SK-N-SH (cell line): ENCODE data around the gene PPIL4. TPM values are rescaled to one million over a fixed set of nuclear protein-coding genes. Genes with fewer than 3 reads are reported as not detected.

ENCODE experiments used
- CTCF ChIA-PET: fragments of 300-600, 350-600 bp; formaldehyde crosslinking; extraction: SDS; loops from one replicate; lab custom pipeline; 2021; lab: Yijun Ruan, JAX
- POLR2A ChIA-PET: fragments of 350-600 bp; sonication (Branson Sonifier 250); formaldehyde crosslinking; extraction: SDS; loops from one replicate; lab custom pipeline; 2020; ENCODE audit warnings: antibody characterized with exemption, inconsistent platforms; lab: Yijun Ruan, JAX
- DNase-seq: peaks from one replicate; pipeline ENCODE4 v3.0.0; 2012
- H2AFZ ChIP-seq: fragments of 200-600 bp; sonication (generic); 2 replicates; pipeline ENCODE4 v1.8.1; 2016; ENCODE audit warnings: antibody characterized with exemption, mild to moderate bottlenecking, low read depth
- H3F3A ChIP-seq: fragments of 200-600 bp; sonication (generic); replicated peaks from 2 replicates; pipeline ENCODE3; 2016; ENCODE audit warnings: antibody characterized with exemption, mild to moderate bottlenecking; ENCODE audit not compliant: insufficient read depth
- H3K27ac ChIP-seq, 2 experiments: fragments of 200-500 bp in 1 of 2; fragments of 200-600 bp in 1 of 2; sonication (Bioruptor generic) in 1 of 2; sonication (generic), shearing (Covaris generic) in 1 of 2; 2 replicates each; pipeline versions ENCODE4 v1.5.1 to v1.6.1; 2014 to 2016; ENCODE audit warnings: low read depth in 2 of 2, inconsistent platforms in 1 of 2, low read length in 1 of 2, mild to moderate bottlenecking in 1 of 2, mixed read lengths in 1 of 2
- H3K27me3 ChIP-seq: fragments of 200-600 bp; sonication (generic), shearing (Covaris generic); 2 replicates; pipeline ENCODE4 v1.6.1; 2016; ENCODE audit warnings: mixed run types; ENCODE audit not compliant: insufficient read depth
- H3K36me3 ChIP-seq, 2 experiments: fragments of 200-500 bp in 1 of 2; fragments of 200-600 bp in 1 of 2; sonication (Bioruptor generic) in 1 of 2; sonication (generic) in 1 of 2; replicated peaks in 1 of 2; 2 replicates each; pipeline versions ENCODE3 to v1.5.1; 2014 to 2016; ENCODE audit warnings: low read length in 1 of 2, mild to moderate bottlenecking in 1 of 2; ENCODE audit not compliant: insufficient read depth in 2 of 2, control insufficient read depth in 1 of 2
- H3K4me1 ChIP-seq, 2 experiments: fragments of 200-500 bp in 1 of 2; fragments of 200-600 bp in 1 of 2; sonication (Bioruptor generic) in 1 of 2; sonication (generic), shearing (Covaris generic) in 1 of 2; 2 replicates each; pipeline versions ENCODE4 v1.5.1 to v1.6.1; 2014 to 2016; ENCODE audit warnings: low read depth in 1 of 2, low read length in 1 of 2, mixed run types in 1 of 2; ENCODE audit not compliant: insufficient read depth in 2 of 2, control insufficient read depth in 1 of 2
- H3K4me2 ChIP-seq: fragments of 200-600 bp; sonication (generic), shearing (Covaris generic); 2 replicates; pipeline ENCODE4 v1.6.1; 2017; ENCODE audit warnings: mixed run types
- H3K4me3 ChIP-seq, 2 experiments: fragments of 200-500 bp in 1 of 2; fragments of 200-600 bp in 1 of 2; sonication (Bioruptor generic) in 1 of 2; sonication (generic), shearing (Covaris generic) in 1 of 2; 2 replicates each; pipeline versions ENCODE4 v1.5.1 to v1.8.1; 2014 to 2016; ENCODE audit warnings: low read depth in 2 of 2, inconsistent platforms in 1 of 2, low read length in 1 of 2, mild to moderate bottlenecking in 1 of 2, mixed read lengths in 1 of 2, moderate library complexity in 1 of 2
- H3K79me2 ChIP-seq: fragments of 200-600 bp; sonication (generic); 2 replicates; pipeline ENCODE4 v1.8.1; 2017; ENCODE audit warnings: mild to moderate bottlenecking; ENCODE audit not compliant: insufficient read depth
- H3K9ac ChIP-seq: fragments of 200-600 bp; sonication (generic); 2 replicates; pipeline ENCODE4 v1.6.1; 2017; ENCODE audit warnings: mixed run types
- H3K9me2 ChIP-seq: fragments of 200-600 bp; sonication (generic); 2 replicates; pipeline ENCODE4 v1.6.1; 2017; ENCODE audit warnings: mixed run types
- H3K9me3 ChIP-seq: fragments of 200-600 bp; sonication (generic); 2 replicates; pipeline ENCODE4 v1.6.1; 2017; ENCODE audit warnings: mixed run types, mild to moderate bottlenecking, moderate library complexity
- H4K20me1 ChIP-seq: fragments of 200-600 bp; sonication (generic); 2 replicates; pipeline ENCODE4 v1.6.1; 2017; ENCODE audit warnings: mild to moderate bottlenecking, mixed run types; ENCODE audit not compliant: insufficient read depth
- CHD2 ChIP-seq: fragments of 150-350 bp; IDR thresholded peaks from 2 replicates; pipeline ENCODE4 v1.6.1; 2018; ENCODE audit warnings: low read length; ENCODE audit not compliant: partially characterized antibody
- ELF1 ChIP-seq: IDR thresholded peaks from 2 replicates; pipeline ENCODE4 v1.4.0; 2012
- FOXM1 ChIP-seq: IDR thresholded peaks from 2 replicates; pipeline ENCODE4 v1.4.0; 2012; ENCODE audit warnings: low read depth, mild to moderate bottlenecking
- GATA2 ChIP-seq: sonication (generic); formaldehyde crosslinking; IDR thresholded peaks from 2 replicates; pipeline ENCODE4 v1.5.0; 2020; ENCODE audit warnings: mild to moderate bottlenecking, missing genetic modification reagents
- MEF2A ChIP-seq: IDR thresholded peaks from 2 replicates; pipeline ENCODE4 v1.4.0; 2012; ENCODE audit warnings: low read depth, borderline replicate concordance
- NFIC ChIP-seq: IDR thresholded peaks from 2 replicates; pipeline ENCODE4 v1.4.0; 2012; ENCODE audit warnings: borderline replicate concordance
- PBX3 ChIP-seq: IDR thresholded peaks from 2 replicates; pipeline ENCODE4; 2012
- POLR2AphosphoS5 ChIP-seq: IDR thresholded peaks from 2 replicates; pipeline ENCODE4 v1.6.1; 2012; ENCODE audit warnings: low read depth, low read length
- REST ChIP-seq: IDR thresholded peaks from 2 replicates; pipeline ENCODE4 v1.6.1; 2012; ENCODE audit warnings: mild to moderate bottlenecking, low read depth, low read length, moderate library complexity
- SMC3 ChIP-seq: IDR thresholded peaks from 2 replicates; pipeline ENCODE4 v1.6.1; 2012; ENCODE audit warnings: low read depth, low read length, improper control_type of control experiment
- TCF12 ChIP-seq: IDR thresholded peaks from 2 replicates; pipeline ENCODE4 v1.4.0; 2012
- WGBS: methylation state at CpG from one replicate; pipeline ENCODE4 v1.1.6; 2017; ENCODE audit warnings: low lambda C conversion rate; 5-methylcytosine and 5-hydroxymethylcytosine counted together
- polyA plus RNA-seq, 3 experiments: library from polyadenylated mRNA; depleted of rRNA; stranded (reverse); fragments of >200 nt; gene quantifications; 2 replicates each; pipeline ENCODE4 v1.2.3, GENCODE V29; 2012
- TF ChIP-seq, protein P1 (sequence below): IDR thresholded peaks from 2 replicates; pipeline ENCODE4 v1.4.0; 2012; ENCODE audit warnings: low read depth, borderline replicate concordance

The PPIL4 gene
- polyA plus RNA-seq, 1 of the 3 experiments (the other 2 are of a cell fraction), result 3.3 TPM

DNA sequence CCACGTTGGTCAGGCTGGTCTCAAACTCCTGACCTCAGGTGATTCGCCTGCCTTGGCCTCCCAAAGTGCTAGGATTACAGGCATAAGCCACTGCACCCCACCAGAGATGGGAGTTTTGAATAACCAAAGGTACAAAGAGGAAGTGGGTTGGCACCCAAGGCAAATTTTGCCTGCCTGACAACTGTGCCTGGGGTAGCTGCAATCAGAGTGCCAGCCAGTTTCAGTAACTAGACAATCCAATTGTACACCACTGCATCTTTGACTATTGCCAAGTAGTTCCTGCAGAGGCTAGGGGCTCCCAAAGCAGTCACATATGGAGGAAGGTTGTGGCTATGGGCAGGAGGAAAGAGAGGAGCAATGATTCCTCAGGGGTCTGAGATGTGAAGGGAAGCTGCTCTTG is 77.7 kb downstream of the PPIL4 start:
- H3K27me3 ChIP-seq, result no peaks in the 10 kb centered on the region
- H3K27ac ChIP-seq, result no peak overlapping the region
- no peaks in the 10 kb centered on the region for H3F3A ChIP-seq
- H3K79me2 ChIP-seq, result no peaks in the 10 kb centered on the region
- CTCF ChIA-PET, result interaction anchor here (1.5 to 2.0 kb wide), 2 partner anchors 36 to 49 kb away, joined by 4 to 6 read pairs; no protein-coding TSS in a partner anchor
- H3K9me2 ChIP-seq, result no peaks in the 10 kb centered on the region
- no CpG with 5 or more reads among the region's 2 CpGs for WGBS
- no peak overlapping the region for H3K4me2 ChIP-seq
- H3K36me3 ChIP-seq, result no peaks in the 10 kb centered on the region
- DNase-seq, result no peak
- H3K4me1 ChIP-seq, result no peaks in the 10 kb centered on the region
- H4K20me1 ChIP-seq, result no peaks in the 10 kb centered on the region
- no peaks in the 10 kb centered on the region for H3K9me3 ChIP-seq
- H3K4me3 ChIP-seq, result no peak overlapping the region
- TF ChIP-seq PBX3 (no peak), FOXM1 (no peak), TCF12 (no peak), CHD2 (no peak), NFIC (no peak), ELF1 (no peak), SMC3 (no peak), POLR2AphosphoS5 (no peak), REST (no peak), GATA2 (CRISPR knock-in tag) (no peak), MEF2A (no peak)
- TF ChIP-seq, protein P1, sequence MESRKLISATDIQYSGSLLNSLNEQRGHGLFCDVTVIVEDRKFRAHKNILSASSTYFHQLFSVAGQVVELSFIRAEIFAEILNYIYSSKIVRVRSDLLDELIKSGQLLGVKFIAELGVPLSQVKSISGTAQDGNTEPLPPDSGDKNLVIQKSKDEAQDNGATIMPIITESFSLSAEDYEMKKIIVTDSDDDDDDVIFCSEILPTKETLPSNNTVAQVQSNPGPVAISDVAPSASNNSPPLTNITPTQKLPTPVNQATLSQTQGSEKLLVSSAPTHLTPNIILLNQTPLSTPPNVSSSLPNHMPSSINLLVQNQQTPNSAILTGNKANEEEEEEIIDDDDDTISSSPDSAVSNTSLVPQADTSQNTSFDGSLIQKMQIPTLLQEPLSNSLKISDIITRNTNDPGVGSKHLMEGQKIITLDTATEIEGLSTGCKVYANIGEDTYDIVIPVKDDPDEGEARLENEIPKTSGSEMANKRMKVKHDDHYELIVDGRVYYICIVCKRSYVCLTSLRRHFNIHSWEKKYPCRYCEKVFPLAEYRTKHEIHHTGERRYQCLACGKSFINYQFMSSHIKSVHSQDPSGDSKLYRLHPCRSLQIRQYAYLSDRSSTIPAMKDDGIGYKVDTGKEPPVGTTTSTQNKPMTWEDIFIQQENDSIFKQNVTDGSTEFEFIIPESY, result no peak
- TF ChIP-seq, all 33 proteins: peak for 0
- Histone ChIP-seq H3K9ac (no peak overlapping the region), H2AFZ (no peak overlapping the region)
- POLR2A ChIA-PET, result no interaction called here
